Stimulated activated CD4-positive, alpha-beta T cell treated with anti-CD3 and anti-CD28 coated beads, Interleukin-12 subunit alpha, Interleukin-12 subunit beta, amount 100 ng/mL, for 4 hours (primary cell): ENCODE data around the gene GNG14.
"Not testable (repeated sequence)": the region's sequence is repeated elsewhere in the genome, so short reads cannot be mapped to it uniquely, and the experiment has no call there.

Source experiments
- DNase-seq: peaks from one replicate; pipeline ENCODE4 v3.0.0-alpha.2; 2020

Gene GNG14

DNA sequence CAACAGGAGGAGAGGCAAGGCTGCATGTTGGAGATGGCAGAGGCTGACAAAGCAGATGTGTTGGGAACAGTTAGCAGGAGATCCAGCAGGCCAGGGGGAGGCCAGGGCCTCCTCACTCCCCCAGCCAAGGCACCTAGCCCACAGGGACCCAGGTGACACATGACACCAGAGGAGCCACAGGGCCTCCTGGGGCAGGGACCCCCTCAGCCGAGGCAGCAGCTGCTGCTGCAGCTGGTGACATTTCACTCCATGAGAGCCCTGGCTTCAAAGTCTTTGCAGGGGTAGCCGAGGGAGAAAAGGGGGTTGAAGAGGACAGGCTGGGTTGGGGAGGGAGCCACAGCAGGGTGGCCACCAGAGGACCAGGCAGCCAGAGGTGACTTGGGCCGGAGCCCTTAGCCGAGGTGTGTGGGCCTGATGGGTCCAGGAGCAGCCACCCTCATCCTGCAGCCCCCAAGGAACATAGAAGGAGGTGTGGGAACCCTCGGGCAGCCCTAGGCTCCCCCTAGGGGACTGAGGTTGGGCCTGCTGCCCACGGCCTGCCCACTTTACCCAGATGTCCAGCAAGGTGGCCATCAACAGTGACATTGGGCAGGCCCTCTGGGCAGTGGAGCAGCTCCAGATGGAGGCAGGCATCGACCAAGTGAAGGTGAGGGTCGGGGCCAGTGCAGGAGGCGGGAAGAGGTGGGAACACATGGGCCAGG is at the start of gene GNG14:
TSS of gene GNG14 (plus strand) at position 503 of the 701 bp plus-strand sequence. CDS start at position 554, 51 bp downstream.
- no peak for DNase-seq

DNA sequence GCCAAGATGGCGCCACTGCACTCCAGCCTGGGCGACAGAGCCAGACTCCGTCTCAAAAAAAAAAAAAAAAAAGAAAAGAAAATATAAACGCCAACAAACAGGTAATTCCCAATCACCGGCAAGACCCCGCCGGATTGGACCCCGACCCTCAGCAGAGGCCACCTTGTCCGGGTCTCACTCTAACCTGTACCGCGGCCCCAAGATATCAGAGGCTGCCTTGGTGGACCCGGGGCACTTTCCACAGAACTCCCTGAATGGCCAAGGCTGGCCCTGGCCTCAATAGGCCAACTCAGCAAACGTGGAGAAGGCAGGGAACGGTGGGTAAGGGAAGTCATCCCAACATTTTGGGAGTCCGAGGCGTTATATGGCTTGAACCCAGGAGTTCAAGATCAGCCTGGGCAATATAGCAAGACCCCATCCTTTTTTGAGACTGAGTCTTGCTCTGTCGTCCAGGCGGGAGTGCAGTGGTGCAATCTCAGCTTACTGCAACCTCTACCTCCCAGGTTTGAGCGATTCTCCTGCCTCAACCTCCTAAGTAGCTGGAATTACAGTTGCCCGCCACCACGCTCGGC is 49.1 kb upstream of the GNG14 start:
- DNase-seq, result no peak

DNA sequence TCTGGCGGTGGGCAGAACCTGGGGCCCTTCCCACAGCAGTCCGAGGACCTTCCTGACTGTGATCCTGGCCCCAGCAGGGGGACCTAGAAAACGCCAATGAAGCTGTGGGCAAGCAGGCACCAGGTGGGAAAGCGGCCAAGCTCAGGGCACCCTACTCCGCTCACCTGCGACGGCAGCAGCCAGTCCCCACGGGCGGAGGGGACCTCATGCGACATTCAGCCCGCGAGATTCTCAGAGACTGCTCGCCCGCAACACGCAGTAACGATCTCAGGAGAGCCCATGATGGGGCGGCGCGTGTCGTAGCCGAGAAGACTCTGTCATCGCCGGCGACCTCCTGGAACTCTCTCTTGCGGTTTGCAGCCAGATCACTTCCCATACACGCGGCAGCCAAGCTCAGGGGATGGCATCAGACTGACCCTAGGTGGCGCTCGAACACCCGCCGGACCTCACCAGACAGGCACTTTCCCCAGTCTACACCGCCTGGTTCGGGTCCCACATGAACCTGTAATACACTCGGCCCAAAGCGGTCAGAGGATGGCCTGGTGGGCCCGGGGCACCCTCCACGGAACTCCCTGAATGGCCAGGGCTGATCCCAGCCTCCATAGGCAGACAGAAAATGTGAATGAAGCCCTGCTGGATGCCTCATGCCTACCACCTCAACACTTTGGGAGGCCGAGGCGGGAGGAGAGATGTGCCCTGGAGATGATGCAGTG is 47.7 kb upstream of the GNG14 start:
- peak; percentile 86 for DNase-seq

DNA sequence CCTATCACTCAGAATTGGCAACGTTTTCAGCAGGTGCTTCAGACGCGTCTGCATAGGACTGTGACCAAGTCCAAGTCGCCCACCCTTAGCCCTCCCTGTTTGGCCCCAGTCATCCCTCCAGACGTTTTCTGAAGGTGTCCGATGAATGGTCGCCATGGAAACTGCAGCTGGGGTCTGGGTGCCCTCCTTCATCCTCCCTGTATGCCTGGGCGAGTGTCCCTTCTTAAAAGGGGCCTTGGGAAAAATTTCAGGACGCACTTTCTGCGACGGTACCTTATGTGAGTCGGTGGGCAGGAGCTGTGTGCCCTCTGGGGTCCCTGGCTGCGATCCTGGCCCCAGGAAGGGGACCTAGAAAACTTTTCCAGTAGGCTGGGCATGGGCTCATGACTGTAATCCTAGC is 46.3 kb upstream of the GNG14 start:
- DNase-seq, result no peak

DNA sequence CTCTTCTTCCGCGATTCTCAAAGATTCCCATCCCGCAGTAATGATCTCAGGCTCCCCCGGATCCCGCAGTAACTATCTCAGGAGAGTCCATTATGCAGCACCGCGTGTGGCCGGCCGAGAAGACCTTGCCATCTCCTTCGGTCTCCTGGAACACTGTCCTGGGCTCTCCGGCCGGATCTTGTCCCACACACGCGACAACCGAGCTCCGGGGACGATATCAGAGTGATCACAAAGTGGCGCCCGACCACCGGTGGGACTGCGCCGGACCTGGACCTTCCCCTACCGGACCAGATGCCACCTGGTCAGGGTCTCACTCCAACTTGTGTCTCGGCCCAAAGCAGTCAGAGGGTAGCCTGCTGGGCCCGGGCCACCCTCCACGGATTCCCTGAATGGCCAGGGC is 45.3 kb upstream of the GNG14 start:
- no peak for DNase-seq

DNA sequence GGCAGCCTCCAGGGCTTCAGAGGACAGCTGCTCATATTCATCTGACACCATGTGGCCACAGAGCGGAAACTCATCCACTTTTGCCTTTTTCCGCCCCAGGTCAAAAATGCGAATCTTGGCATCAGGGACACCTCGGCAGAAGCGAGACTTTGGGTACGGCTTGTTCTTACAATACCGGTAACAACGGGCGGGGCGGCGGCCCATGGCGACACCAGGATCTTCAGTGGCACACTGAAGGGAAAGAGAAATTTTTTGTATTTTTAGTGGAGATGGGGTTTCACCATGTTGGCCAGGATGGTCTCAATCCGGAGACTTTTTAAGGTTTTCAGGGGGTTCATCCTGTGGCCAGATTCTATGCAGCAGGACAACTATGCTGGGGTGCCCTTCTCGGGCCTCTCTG is 44.1 kb upstream of the GNG14 start:
- DNase-seq, result not testable (repeated sequence)

DNA sequence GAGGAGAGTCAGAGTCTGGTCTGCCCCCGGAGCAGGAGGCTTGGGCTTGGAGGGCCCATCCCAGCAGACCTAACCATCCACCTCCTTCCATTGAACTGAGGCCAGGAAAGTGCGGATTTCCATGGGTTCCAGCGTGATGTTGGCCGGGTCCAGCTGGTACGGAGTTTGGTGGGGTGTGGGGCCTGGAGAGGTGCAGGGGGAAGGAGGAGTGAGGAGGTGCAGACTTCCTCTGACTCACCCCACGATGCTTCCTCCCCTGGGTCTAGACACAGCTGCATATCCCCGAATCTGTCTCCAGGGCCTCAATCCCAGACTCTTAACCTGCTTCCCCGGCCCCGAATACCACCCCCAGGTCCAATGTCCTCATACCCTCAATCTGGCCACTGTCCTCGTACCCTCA is 41.2 kb upstream of the GNG14 start:
- no peak for DNase-seq

DNA sequence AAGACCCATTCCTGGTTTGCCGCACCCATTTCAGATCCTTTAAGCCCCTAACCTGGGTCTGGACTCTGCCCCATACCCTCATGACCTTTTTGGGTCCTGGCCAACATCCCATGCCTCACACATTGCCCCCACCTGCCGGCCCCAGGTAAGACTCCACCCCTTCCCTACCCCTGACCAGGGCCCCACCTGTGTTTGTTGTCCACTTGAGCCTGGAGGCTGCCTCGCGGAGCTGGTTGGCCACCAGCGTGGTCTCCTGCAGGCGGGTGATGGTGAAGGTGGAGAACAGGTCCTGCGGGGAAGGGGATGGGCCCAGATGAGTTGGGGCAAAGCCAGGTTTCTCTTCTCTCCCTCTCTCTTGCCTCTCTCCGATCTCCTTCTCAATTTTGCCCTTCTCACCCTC is 40.8 kb upstream of the GNG14 start:
- no peak for DNase-seq

DNA sequence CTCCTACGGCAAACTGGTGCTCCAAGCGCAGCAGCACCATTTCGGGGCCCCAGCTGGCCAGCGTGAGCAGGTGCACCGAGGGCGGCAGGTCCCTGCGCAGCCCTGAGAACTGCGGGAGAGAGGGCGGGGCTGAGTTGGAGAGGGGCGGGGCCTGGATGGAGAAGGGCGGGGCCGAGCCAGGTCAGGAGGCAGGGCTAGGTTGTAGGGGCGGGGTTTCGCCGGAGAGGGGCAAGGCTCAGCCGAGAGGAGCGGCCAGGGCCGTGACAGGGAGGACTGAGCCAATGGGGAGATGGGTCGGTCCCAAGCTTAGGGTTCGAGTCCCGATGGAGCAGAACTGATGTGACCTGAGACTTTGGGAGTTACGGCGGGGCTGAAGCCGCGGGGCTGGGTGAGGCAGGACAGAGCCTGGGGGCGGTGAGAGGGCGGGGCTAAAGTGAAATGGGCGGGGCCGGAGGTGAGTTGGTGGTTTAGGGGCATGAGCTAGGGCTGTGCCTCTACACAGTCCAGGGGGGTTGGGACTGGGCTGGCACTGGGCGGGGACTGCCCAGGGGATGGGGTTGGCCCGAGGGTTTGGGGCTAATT is 40.2 kb upstream of the GNG14 start:
- peak; percentile 26 for DNase-seq

DNA sequence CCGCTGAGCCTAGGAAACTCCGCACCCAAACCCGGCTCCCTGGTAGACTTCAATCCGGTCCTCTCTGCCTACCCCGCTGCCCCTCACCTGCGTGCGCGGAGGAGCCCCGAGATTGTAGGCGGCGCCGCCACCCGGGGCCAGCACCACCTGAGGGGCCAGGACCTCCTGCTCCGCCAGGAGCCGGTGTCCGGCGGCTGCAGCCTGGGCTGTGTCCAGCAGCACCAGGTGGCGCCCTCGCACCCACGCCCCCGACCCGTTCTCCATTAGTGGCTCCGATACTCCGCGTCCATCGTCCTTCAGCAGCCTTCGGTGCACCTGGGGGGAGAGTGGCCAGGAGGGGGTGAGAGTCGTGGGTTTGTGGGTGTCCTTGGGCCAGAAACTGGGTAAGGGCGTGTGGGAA is 39.7 kb upstream of the GNG14 start:
- no peak for DNase-seq

DNA sequence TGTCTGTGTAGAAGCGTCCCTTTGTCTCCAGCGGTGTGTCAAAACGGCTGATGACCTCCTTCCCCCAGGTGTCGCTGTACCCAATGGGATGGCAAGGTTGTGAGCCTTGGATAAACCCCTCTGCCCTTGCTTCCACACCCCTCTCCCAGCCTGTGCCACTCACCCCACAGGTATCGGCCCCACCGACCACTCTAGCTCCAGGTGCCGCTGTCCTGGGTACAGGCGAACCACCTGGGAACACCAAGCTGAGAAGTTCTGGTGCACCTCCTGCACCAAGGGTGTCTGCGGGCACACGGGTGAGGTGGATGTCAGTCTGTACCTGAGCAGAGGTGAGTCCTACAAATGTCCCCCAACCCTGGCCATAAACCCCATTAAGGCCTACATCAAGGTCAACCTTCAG is 37.9 kb upstream of the GNG14 start:
- no peak for DNase-seq

DNA sequence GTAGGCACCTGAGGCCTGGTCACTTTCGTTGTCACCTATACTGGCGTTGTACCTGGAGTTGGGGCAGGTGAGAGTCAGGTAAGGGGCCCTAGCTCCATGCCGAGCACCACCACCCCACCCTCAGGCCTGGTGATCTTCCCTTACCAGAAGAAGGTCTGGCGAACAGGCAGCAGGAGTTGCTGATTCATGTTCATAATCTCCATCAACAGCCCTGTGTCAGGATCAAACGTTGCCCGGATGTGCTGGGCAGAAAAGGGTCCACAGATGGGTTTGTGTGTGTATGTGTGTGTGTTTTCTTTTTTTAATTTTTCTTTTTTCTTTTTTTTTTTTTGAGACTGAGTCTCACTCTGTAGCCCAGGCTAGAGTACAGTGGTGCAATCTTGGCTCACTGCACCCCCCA is 35.6 kb upstream of the GNG14 start:
- no peak for DNase-seq

DNA sequence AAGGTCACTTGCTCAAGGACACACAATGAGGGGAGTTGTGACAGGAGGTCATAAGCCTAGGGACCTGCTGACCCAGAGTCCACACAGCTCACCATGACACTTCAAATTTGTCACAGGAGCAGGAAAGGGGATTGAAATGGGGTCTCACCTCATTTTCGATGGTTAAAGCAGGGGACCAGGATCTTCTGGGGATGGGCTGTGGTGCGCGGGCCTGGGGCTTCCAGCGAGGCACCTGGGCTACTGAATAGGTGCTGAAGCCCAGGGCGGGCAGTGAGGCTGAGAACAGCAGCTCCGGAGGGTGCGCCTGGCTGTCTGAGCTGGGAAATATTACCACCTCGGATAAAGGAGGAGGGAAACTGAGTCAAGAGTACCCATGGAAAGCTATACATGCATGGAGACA is 32.3 kb upstream of the GNG14 start:
- no peak for DNase-seq

DNA sequence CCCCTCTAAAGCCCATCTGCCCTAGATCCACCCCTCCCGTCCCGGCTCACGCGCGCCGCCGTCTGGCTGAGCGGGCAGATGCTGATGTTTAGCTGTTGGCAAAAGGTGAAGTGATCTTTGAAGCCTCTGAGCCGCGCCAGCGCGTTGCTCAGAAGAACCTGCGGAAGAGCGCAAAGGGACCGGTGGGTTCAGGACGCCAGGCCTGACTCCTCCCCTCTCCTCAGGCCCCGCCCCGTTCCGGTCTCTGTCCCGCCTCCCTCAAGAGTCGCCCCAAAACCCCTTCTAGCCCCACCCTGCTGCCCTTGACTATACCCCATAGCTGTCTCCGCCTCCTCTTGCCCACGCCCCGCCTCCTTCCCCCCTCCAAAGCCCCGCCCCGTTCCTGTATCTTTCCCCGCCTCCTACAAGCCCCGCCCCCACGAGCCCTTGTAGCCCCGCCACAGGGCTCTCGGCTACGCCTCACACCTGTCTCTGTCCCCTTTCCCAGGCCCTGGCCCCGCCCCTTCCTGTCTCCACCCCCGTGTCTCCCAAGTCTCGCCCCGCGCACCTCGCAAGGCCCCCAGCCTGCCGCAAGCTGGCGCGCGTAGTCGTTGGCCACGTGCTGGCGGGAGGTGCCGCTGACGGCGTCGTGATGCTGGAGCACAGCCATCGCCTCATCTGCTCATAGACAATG is 30.8 kb upstream of the GNG14 start:
- DNase-seq, result no peak

DNA sequence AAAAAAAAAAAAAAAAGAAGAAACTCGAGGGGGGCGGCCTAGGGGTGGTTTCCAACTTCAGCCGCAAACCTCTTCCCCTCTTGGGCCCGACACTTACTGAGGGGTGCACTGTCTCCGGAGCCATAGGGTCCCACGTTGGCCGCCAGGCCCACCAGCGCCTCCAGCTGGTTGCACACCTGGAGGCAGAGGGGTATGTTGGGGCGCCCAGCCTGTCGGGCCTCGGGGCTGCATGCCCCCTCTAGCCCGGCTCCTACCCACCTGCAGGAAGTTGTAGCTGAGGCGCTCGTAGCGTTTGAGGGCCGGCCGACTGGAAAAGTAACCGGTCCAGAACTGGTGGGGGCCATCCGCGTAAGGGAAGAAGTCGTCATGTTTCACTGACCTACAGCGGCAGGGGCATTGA is 29.8 kb upstream of the GNG14 start:
- no peak for DNase-seq

DNA sequence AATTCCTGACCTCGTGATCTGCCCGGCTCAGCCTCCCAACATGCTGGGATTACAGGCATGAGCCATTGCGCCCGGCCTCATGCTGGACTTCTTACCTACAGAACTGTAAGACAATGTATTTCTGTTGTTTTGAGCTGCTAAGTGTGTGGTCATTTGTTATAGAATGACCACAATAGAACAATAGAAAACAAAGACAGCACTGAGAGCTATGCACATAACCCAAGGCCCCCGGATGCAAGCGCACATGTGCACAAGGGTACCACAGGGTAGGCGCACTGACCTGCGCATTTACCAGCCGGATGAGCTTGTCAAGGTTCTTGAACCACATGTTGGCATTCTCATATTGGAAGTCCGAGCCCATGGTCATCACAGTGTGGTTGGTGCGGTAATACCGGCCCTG is 26.8 kb upstream of the GNG14 start:
- no peak for DNase-seq

DNA sequence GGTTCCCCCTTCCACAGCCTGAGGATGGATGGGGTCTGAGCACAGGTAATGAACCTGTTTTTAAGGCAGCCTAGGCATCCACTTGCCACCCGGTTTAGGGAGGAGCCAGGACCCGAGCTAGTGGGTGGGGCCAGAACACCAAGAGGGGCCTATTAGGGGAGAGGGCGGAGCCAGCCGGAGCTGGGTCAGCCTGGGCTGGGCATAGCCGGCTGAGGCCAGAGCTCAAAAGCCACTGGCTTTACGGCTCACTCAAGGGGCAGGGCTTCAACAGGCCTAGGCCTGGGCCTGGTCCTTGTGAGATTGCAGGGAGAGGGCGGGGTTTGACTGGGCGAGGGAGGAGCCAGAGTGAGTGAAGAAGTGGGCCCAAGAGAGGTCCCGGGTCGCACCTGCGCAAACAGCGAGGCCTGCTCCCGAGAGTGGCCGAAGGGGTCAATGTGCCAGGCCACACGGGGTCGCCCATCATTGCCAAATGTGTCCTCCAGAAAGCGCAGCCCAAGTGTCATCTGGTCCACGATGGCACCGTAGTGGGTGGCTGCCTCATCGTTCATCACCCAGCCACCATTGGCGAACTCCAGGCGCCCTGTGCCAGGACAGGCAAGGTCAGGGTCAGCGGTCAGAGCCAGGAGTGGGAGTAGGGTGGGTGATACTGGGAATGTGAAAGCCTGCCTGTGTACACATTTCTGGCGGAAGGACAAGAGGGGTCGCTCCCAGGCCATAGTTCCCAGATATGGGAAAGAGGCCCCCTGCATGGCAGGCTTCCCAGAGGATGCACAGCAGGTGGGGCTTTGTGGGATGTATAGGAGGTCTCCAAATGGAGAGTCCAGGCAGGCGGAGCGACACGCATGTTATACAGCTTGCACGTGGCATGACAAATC is 23.2 kb upstream of the GNG14 start:
- no peak for DNase-seq

DNA sequence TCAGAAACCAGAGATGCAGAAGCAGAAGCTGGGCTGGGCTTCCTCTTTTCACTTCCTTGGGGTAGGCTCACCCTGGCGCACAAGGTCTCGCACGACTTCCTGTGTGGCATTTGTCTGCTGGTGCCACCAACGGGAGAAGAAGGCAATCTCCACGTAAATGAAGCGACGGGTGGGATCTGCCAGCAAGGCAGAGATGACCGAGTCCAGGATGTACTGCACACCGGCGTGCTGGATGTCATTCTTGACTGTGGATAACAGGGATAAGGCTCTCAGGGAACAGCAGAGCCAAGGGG is 22.6 kb upstream of the GNG14 start:
- peak; percentile 45 for DNase-seq

DNA sequence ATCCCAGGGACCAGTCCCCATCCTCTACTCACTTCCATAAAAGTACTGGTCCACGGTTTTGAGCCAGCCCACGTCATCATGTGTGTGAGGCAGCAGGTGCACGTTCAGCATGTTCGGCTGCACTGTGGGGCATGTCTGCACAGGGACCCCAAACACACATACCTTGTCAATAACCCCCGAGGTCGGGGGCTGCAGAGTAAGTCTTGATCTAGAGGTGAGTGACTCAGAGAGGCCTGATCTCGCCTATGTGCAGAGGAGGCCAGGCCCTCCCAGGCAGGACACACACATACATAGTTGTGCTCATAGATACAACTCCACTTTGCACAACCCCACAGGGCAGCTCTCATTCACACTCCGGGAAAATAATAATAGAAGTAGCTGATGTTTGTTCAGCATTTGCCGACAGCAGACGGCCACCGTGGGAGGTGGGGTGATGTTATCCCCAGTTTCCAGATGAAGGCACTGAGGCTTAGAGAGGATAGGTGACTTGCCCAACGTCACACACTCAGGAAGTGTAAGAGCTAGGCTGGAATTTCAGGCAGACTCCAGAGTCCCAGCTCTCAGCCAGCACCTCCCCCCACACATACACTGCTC is 22.0 kb upstream of the GNG14 start:
- no peak for DNase-seq

DNA sequence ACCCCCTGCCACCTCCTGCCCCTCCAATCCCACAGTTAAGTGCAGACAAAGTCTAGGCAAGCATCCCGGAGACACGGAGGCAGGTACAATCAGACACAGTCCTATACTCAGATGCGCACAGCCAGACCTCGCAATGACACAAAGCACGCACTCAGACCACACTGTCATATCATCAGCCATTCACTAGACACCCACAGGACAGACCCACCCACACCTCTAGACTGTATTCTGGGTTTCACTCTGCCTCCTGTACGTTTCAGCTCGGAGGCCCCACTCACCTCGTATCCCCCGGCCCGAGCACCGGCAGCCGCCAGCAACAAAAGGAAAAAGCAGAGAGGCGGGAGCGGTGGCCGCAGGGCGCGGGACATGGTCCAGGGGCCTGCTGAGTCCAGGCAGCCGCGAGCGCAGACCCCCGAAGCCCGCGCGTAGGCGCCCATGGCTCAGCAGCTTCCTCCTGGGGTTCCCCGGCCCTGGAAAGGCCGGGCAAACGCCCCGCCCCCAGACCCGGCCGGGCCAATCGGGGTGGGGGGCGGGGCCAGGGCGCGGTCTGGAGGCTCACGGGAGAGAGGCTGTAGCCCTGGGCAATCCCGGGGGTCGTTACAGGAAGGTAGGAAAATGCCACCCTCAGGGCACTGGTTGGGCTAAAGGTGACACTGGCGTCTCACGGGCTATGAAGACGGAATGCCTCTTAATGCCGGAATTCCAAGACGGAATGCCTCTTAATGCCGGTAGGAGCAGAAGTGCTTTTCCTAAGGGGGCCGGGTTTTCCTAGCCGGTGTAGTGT is 21.3 kb upstream of the GNG14 start, which contains the start of the genes MAN2B1 and WDR83:
TSS of gene MAN2B1 (minus strand) at position 478 of the 784 bp plus-strand sequence. CDS start at position 437, 41 bp downstream.
TSS of gene WDR83 (plus strand) at position 543 of the 784 bp plus-strand sequence. CDS start 2,984 bp downstream, outside the sequence.
- DNase-seq, result peak; percentile 82

DNA sequence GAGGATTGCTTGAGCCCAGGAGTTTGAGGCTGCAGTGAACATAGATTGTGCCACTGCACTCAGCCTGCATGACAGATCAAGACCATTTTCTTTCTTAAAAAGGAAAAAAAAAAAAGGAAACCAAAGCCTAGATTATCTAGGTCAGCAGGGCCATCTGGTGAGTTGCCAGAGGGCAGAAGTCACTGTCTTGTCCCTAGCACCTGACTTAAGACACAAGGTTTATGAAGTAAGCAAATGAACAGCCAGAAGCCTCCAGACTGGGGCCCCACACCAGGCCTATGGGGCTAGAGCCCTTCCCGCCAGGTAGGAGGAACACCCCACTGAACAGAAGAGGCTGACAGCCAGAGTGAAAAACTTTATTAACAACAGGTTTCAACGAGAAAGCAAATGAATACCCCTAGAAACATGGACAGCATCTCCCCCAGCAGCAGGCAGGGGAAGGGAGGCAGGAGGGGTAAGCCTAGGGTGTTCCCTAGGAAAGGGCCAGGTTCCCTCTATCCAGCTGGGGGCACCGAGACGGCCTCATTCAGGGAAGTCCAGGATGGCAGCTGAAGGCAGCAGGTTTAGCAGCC is 20.0 kb upstream of the GNG14 start:
- no peak for DNase-seq
